Neural cell (in vitro differentiated cells): ENCODE data around the gene LYPD1. TPM values are rescaled to one million over a fixed set of nuclear protein-coding genes. Genes with fewer than 3 reads are reported as not detected.

Source experiments
- H2AFZ ChIP-seq: fragments of 200-600, 300-800 bp; sonication (generic), shearing (Covaris generic); 2 replicates; pipeline ENCODE4 v1.6.0; 2014; ENCODE audit warnings: low read depth, mild to moderate bottlenecking, antibody characterized with exemption, low read length, moderate library complexity
- H3F3A ChIP-seq: fragments of 200-600 bp; shearing (Covaris generic); 2 replicates; pipeline ENCODE4 v1.6.1; 2016; ENCODE audit warnings: mild to moderate bottlenecking, moderate library complexity, mixed read lengths, antibody characterized with exemption, low read length; ENCODE audit not compliant: insufficient read depth, poor library complexity, severe bottlenecking
- H3K27ac ChIP-seq: fragments of 200-600, 300-800 bp; sonication (generic), shearing (Covaris generic); 2 replicates; pipeline ENCODE4 v1.5.1; 2014; ENCODE audit warnings: mild to moderate bottlenecking, low read length, moderate library complexity
- H3K27me3 ChIP-seq: fragments of 300-800, 200-600 bp; sonication (generic), shearing (Covaris generic); 2 replicates; pipeline ENCODE4 v1.6.0; 2014; ENCODE audit warnings: mild to moderate bottlenecking, low read depth, low read length, moderate library complexity; ENCODE audit not compliant: insufficient read depth
- H3K36me3 ChIP-seq: fragments of 300-800, 200-600 bp; sonication (generic), shearing (Covaris generic); 2 replicates; pipeline ENCODE4 v1.5.1; 2014; ENCODE audit warnings: mild to moderate bottlenecking, antibody characterized with exemption, low read length, moderate library complexity; ENCODE audit not compliant: insufficient read depth
- H3K4me2 ChIP-seq: fragments of 300-800, 200-600 bp; sonication (generic), shearing (Covaris generic); 2 replicates; pipeline ENCODE4 v1.6.0; 2014; ENCODE audit warnings: mild to moderate bottlenecking, low read length
- H3K4me3 ChIP-seq: fragments of 300-800, 200-600 bp; sonication (generic), shearing (Covaris generic); 2 replicates; pipeline ENCODE4 v1.5.1; 2014; ENCODE audit warnings: mild to moderate bottlenecking, low read length, moderate library complexity
- H3K79me2 ChIP-seq: fragments of 200-600 bp; shearing (Covaris generic); replicated peaks from 2 replicates; pipeline ENCODE4 v1.6.0; 2014; ENCODE audit warnings: mild to moderate bottlenecking, low read length, moderate library complexity; ENCODE audit not compliant: insufficient read depth
- H3K9ac ChIP-seq: fragments of 300-800, 200-600 bp; sonication (generic), shearing (Covaris generic); 2 replicates; pipeline ENCODE4 v1.6.1; 2016; ENCODE audit warnings: mild to moderate bottlenecking, low read length, mixed read lengths
- H3K9me2 ChIP-seq: fragments of 200-600 bp; shearing (Covaris generic); 2 replicates; pipeline ENCODE4 v1.6.1; 2016; ENCODE audit warnings: mild to moderate bottlenecking, low read length, mixed read lengths; ENCODE audit not compliant: insufficient read depth
- H3K9me3 ChIP-seq: fragments of 200-600, 300-800 bp; sonication (generic), shearing (Covaris generic); 2 replicates; pipeline ENCODE4 v1.6.1; 2016; ENCODE audit warnings: mild to moderate bottlenecking, mixed run types, low read length, moderate library complexity, mixed read lengths
- H4K20me1 ChIP-seq: fragments of 200-600 bp; shearing (Covaris generic); 2 replicates; pipeline ENCODE4 v1.6.1; 2016; ENCODE audit warnings: mild to moderate bottlenecking, mixed run types; ENCODE audit not compliant: insufficient read depth
- EP300 ChIP-seq: fragments of 450-650 bp; conservative IDR thresholded peaks from 2 replicates; pipeline ENCODE4 v1.6.1; 2014; ENCODE audit warnings: antibody characterized with exemption, mild to moderate bottlenecking, moderate library complexity; ENCODE audit not compliant: poor library complexity, severe bottlenecking
- EZH2 ChIP-seq: fragments of 200-600, 300-800 bp; shearing (Covaris generic), sonication (generic); IDR thresholded peaks from 2 replicates; pipeline ENCODE4 v1.6.1; 2014; ENCODE audit warnings: antibody characterized with exemption, low read length, borderline replicate concordance, mild to moderate bottlenecking; ENCODE audit not compliant: insufficient read depth, poor library complexity, severe bottlenecking
- MXI1 ChIP-seq: fragments of 450-650 bp; conservative IDR thresholded peaks from 2 replicates; pipeline ENCODE4 v1.6.1; 2014; ENCODE audit warnings: antibody characterized with exemption, mild to moderate bottlenecking; ENCODE audit not compliant: poor library complexity, severe bottlenecking
- POLR2AphosphoS5 ChIP-seq: IDR thresholded peaks from 2 replicates; pipeline ENCODE4 v1.6.1; 2012
- RAD21 ChIP-seq: fragments of 450-650 bp; conservative IDR thresholded peaks from 2 replicates; pipeline ENCODE4 v1.6.1; 2014; ENCODE audit warnings: antibody characterized with exemption, mild to moderate bottlenecking, moderate library complexity
- SMC3 ChIP-seq: fragments of 450-650 bp; conservative IDR thresholded peaks from 2 replicates; pipeline ENCODE4 v1.6.1; 2014; ENCODE audit warnings: antibody characterized with exemption, mild to moderate bottlenecking, moderate library complexity; ENCODE audit not compliant: poor library complexity
- TAF1 ChIP-seq: IDR thresholded peaks from 2 replicates; pipeline ENCODE4 v1.6.1; 2012; ENCODE audit warnings: low read depth
- polyA plus RNA-seq: library from polyadenylated mRNA; depleted of rRNA; stranded (reverse); fragments of >200 nt; gene quantifications from 2 replicates; pipeline ENCODE4 v1.2.3, GENCODE V29; 2014
- TF ChIP-seq, protein P1 (sequence below): fragments of 450-650 bp; IDR thresholded peaks from 2 replicates; pipeline ENCODE4 v1.5.1; 2014; ENCODE audit warnings: antibody characterized with exemption, mild to moderate bottlenecking, moderate library complexity; ENCODE audit not compliant: poor library complexity, severe bottlenecking
- TF ChIP-seq, protein P2 (sequence below): IDR thresholded peaks from 2 replicates; pipeline ENCODE4 v1.6.1; 2012; ENCODE audit warnings: borderline replicate concordance

LYPD1 gene
- polyA plus RNA-seq, 1 donor from 2014 or later = 78.2 TPM

GRCh38 chr2:132633635-132634034 lies 36.4 kb downstream of the LYPD1 start:
- H3K4me3 ChIP-seq = no peak overlapping the region
- H3K36me3 ChIP-seq = no peaks in the 10 kb centered on the region
- H4K20me1 ChIP-seq = no peaks in the 10 kb centered on the region
- H3F3A ChIP-seq = no peaks in the 10 kb centered on the region
- no peaks in the 10 kb centered on the region for H3K79me2 ChIP-seq
- H3K9ac ChIP-seq = no peak overlapping the region
- H2AFZ ChIP-seq = no peak overlapping the region
- no peaks in the 10 kb centered on the region for H3K9me3 ChIP-seq
- H3K9me2 ChIP-seq = no peaks in the 10 kb centered on the region
- H3K4me2 ChIP-seq = no peak overlapping the region
- no peak overlapping the region for H3K27ac ChIP-seq
- no peaks in the 10 kb centered on the region for H3K27me3 ChIP-seq
- TF ChIP-seq EZH2 = no peak
- TF ChIP-seq POLR2AphosphoS5 = no peak
- TF ChIP-seq RAD21 = no peak
- no peak for TF ChIP-seq SMC3
- no peak for TF ChIP-seq MXI1
- no peak for TF ChIP-seq TAF1
- TF ChIP-seq, protein P1, sequence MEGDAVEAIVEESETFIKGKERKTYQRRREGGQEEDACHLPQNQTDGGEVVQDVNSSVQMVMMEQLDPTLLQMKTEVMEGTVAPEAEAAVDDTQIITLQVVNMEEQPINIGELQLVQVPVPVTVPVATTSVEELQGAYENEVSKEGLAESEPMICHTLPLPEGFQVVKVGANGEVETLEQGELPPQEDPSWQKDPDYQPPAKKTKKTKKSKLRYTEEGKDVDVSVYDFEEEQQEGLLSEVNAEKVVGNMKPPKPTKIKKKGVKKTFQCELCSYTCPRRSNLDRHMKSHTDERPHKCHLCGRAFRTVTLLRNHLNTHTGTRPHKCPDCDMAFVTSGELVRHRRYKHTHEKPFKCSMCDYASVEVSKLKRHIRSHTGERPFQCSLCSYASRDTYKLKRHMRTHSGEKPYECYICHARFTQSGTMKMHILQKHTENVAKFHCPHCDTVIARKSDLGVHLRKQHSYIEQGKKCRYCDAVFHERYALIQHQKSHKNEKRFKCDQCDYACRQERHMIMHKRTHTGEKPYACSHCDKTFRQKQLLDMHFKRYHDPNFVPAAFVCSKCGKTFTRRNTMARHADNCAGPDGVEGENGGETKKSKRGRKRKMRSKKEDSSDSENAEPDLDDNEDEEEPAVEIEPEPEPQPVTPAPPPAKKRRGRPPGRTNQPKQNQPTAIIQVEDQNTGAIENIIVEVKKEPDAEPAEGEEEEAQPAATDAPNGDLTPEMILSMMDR = no peak
- TF ChIP-seq EP300 = no peak
- TF ChIP-seq, protein P2, sequence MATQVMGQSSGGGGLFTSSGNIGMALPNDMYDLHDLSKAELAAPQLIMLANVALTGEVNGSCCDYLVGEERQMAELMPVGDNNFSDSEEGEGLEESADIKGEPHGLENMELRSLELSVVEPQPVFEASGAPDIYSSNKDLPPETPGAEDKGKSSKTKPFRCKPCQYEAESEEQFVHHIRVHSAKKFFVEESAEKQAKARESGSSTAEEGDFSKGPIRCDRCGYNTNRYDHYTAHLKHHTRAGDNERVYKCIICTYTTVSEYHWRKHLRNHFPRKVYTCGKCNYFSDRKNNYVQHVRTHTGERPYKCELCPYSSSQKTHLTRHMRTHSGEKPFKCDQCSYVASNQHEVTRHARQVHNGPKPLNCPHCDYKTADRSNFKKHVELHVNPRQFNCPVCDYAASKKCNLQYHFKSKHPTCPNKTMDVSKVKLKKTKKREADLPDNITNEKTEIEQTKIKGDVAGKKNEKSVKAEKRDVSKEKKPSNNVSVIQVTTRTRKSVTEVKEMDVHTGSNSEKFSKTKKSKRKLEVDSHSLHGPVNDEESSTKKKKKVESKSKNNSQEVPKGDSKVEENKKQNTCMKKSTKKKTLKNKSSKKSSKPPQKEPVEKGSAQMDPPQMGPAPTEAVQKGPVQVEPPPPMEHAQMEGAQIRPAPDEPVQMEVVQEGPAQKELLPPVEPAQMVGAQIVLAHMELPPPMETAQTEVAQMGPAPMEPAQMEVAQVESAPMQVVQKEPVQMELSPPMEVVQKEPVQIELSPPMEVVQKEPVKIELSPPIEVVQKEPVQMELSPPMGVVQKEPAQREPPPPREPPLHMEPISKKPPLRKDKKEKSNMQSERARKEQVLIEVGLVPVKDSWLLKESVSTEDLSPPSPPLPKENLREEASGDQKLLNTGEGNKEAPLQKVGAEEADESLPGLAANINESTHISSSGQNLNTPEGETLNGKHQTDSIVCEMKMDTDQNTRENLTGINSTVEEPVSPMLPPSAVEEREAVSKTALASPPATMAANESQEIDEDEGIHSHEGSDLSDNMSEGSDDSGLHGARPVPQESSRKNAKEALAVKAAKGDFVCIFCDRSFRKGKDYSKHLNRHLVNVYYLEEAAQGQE = no peak

DNA sequence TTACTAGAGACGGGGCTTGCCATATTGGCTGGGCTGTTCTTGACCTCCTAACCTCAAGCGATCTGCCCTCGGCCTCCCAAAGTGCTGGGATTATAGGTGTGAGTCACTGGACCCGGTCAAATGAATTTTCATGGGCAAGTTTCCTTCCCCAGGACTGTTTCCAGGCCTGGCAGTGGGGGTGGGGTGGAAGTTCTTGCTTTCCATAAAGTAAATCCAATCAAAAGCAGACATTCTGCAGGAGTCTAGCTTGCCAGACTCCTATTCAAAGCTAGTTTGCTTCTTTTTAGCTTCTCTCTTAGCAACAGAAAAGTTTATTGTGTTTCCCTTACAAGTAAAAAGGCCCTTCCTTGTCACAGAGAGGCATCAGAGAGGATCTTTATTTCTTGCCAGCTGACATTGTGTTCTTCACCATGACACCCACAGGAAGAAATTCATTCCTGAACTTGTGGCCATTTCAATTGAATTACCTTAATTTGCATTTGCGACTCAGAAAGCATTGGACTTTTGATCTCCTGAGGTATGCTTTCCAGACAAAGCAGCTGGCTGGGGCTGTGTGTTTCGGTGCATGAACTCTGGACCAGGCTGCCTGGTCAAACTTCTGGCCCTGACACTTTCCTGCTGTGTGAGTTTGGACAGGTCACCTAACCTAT lies 37.9 kb downstream of the LYPD1 start:
- no peak for TF ChIP-seq RAD21
- TF ChIP-seq EZH2 = no peak
- Histone ChIP-seq H4K20me1 (no peaks in the 10 kb centered on the region), H3K79me2 (no peaks in the 10 kb centered on the region), H3K9me2 (no peaks in the 10 kb centered on the region), H2AFZ (no peak overlapping the region), H3F3A (no peaks in the 10 kb centered on the region), H3K27ac (no peak overlapping the region), H3K4me3 (no peak overlapping the region), H3K9me3 (no peaks in the 10 kb centered on the region), H3K27me3 (no peaks in the 10 kb centered on the region), H3K36me3 (no peaks in the 10 kb centered on the region), H3K9ac (no peak overlapping the region), H3K4me2 (no peak overlapping the region)
